Measurements from ENCODE around the gene MED13L.
A peak's percentile ranks its signal among the peaks of the same experiment; 100 is the strongest.

MED13L gene

DNA sequence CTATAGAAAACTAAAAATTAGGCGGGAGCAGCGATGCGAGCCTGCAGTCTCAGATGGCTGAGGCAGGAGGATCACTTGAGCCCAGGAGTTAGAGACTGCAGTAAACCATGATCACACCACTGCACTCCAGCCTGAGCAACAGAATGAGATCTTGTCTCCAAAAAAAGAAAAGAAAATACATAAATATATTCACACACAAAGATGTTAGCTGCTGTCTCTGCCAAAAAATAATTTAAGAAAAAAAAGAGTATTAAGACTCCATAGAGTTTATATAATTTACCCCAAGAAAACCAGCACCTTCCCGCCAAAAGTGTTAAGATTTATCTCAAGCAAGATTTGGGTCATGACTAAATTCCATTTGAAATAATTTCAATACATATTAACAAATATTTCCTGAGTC lies 102.6 kb downstream of the MED13L start:
- no peak for DNase-seq

DNA sequence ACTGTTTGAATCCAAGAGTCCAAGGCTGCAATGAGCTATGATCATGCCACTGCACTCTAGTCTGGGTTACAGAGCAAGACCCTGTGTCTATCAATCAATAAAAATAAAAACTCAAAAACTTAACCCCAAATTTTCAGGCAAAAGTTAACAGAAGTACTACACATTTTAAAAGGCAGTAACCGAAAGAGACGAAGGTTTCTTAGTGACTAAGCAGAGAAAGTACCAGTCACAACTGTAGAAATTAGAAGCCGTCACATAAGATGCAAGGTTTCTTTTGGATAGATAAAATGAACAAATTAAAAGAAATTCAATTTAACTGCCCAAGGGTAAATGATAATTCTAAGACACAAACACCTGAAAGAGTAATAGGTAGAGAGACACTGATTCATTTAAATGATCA lies 103.5 kb downstream of the MED13L start:
- no peak for DNase-seq

DNA sequence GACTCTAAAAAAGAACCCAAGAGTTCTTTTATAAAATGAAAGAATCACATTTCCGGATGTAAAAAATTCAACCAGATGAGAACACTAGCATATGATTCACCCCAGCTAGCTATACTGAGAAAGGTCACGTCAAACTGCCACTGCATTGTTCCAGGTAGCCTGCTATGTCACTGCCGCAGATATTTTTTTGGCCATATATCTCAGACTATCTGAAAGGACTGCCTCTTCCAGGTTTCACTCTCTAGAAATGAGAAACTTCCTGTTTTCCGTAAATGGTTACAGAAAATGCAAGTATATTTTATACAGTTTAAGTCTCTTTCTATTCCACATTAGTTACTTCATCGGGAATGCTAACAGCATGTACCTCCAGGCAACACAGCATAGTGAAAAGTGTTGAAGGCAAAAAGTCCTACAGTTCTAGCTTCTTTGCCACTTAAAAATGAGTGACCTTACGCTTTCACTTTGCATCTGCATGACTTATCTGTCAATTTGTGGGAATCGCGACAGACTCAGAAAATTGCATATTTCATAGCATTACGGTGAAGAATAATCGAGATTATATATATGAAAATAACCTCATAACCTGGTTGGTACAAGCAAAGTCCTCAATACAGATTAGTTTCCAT lies 105.2 kb downstream of the MED13L start:
- peak; percentile 17 for DNase-seq

DNA sequence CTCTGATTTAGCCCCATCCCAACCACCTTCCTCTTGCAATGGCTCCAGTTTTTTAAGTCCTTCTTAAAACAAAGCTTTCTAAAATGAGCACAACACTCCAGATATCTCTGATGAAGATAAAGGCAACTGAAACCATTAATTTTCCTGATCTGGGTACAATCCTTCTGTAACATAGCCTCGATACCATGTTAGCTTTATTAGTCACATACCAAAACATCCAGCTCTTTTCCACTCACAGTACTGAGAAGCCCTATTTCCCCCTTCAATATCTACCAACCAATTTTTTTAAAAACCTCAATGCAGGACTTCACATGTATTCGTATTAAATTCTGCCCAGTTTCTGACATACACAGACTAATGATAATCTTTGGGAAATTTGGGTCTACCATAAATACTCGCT lies 105.9 kb downstream of the MED13L start:
- DNase-seq, result no peak

DNA sequence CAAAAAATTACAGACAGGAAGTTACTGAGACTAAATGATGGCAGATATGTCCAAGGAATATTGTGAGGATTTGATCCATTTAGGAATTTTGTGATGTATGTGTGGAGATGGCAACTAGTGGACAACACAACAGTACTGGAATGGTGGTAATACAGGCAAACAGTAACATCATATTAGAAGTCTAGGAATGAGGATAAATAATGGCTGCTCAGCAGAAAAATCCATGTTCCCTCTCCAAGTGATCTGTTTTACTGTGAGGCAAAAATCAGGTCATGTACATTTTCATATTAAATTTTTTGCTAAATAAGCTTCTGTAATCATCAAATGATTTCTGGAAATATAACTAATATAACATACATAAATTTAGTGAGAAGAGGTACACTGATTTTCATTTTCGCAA lies 108.4 kb downstream of the MED13L start:
- no peak for DNase-seq

DNA sequence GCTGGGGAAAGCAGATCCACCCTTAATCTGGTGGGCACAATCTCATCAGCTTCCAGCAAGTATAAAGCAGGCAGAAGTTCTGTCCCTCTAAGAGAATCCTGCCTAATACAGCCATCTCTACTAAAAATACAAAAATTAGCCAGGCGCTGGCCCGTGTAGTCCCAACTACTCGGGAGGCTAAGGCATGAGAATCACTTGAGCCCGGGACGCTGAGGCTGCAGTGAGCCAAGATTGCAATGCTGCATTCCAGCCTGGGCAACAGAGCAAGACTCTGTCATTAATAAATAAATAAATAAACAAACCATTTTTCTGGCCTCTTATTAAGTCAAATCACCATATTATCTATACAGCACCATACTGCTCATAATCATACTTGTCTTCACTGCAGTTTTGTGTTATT lies 111.2 kb downstream of the MED13L start:
- DNase-seq, result no peak

DNA sequence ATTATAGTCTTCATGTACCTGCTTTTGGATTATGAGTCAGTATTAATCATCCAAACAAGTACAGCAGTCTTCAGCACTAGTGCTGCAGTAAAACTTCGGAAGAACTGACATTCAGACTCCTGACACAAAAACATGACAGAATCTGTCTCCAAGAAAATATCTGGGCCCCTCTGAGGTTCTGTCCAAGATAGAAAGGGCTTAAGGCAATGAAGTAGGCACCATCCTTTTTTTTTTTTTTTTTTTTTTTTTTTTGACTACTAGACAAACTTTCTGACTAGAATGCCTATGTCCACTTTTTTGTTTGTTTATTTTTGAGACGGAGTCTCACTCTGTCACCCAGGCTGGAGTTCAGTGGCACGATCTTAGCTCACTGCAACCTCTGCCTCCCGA lies 112.5 kb downstream of the MED13L start:
- DNase-seq, result no peak

DNA sequence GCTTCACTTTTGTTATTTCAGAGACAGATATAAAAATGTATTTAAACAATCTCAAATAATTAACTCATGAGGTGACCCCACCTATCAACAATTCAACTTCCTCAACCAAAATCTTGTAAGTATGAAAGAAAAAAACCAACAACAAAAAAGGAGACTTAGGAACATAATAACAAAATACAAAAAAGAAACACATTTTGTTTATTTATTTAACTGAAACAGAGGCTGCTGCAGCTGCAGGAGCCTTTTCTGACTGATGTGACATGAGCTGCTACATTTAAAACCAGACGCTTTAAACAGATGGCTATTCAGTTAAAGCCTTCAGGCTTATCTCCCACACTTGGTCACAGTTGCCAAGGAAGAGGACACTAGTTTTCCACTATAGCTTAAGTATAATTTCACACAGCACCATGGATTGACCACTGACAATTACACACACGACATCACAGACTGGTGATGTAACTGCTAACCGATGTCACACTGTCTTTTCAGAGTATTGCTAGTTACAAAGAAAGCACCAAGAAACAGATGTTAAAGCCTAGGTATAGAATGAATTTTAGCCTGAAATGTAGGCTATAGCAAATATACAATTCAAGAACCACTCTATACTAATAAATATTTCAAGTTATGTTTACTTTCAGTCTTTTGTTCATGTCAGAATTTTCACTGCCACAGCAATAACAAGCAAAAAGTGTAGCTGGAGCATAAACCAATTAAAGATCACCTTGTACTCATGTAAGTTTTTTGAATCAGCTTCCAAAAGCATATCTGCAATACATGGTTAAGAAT lies 113.0 kb downstream of the MED13L start:
- DNase-seq, result no peak

DNA sequence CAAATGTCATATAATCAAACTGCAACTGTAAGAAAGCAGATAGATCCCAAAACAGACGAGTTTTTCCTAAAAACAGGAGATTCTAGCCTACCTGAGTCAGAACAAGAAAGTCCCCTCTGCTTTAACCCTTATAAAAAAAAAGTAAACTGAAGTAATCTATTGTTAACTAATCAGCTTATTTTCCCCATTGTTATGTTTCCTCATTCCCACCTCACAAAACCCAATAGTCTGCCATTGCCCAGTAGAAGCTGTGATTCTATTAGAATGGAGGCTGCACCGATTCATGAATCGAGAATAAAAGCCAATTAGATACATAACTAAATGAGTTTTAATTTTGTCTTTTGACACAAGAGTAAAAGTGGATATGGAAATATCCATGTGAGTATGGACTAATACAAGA lies 115.4 kb downstream of the MED13L start:
- DNase-seq, result no peak

DNA sequence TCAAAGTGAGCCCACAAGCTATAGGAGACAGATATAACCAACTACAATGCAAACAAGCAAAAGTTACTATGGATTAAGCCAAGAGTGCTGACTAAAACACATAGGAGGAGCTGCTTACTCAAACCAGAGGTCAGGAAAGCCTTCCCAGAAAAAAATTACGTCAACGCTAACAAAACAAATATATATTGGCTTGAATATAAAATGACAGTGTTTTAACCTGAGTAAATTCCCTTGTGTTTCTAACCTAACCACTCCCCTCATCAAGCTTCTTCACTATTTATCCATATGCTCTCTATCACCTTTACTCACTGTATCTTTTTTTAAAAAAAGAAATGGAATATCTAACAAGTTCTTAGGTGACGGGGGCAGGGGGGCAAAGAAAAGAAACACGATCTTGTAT lies 115.9 kb downstream of the MED13L start:
- no peak for DNase-seq

DNA sequence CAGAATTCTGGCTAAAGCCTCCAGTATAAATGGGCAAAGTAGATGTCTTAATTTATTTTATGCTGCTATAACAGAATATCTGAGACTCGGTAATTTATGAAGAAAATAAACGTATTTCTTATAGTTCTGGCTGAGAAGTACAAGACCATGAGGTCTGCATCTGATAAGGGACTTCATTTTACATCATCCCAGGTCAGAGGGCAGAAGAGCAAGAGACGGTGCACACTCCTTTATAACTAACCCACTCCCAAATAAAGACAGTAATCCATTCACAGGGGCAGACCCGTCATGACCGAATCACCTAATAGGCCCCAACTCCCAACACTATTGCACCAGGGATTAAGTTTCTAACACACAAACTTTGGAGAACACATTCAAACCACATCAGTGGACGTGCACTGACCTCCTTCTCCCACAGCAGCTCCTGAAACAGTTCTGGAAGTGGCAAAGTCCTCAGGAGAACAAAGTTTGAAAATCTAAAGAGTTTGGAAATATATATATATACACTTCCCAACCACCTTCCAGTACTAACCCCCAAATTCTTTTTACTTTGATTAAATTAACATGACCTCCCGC lies 116.5 kb downstream of the MED13L start:
- no peak for DNase-seq

DNA sequence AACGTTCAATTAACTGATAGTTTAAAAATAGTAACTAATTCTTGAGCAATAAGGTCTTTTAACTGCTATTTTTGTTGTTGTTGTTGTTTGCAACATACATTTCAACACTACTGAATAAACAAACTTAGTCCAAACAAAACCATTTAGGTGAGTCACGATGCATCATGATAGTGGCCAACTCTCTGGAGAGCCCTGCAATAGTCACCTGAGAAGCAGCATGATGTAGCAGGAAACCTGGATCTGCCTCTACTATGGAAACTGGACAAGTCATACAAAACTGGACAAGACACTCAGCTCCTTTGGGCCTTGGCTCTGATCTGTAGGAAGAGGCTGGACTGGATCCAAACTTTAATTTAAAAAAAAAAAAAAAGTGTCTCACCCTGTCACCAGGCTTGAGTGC lies 117.3 kb downstream of the MED13L start:
- DNase-seq, result no peak

DNA sequence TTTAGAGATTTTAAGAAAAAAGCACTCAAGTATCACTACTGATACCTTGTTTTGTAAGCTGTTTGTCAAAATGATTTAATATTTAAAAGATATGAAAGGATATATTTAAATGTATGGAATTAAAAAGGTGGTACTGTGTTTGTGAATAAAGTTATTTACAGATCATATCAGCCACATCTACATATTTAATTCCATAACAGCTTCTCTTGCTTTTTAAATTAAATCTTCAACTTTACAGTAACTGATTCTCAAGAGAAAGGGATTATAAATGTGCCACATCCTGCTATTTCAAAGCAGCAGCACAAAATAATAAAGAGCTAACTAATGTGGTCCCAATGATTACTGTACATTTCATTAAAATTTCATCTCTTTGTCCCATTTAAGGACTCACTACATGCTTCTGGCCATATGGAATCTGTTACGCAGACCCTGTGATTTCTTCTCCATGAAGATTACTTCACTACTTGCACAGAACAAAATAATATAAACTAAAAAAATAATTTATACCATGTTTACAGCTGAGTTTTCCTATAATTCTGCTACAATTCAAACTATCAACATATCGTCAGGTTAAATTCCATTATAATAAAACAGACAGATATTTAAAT lies 117.8 kb downstream of the MED13L start:
- DNase-seq, result no peak

DNA sequence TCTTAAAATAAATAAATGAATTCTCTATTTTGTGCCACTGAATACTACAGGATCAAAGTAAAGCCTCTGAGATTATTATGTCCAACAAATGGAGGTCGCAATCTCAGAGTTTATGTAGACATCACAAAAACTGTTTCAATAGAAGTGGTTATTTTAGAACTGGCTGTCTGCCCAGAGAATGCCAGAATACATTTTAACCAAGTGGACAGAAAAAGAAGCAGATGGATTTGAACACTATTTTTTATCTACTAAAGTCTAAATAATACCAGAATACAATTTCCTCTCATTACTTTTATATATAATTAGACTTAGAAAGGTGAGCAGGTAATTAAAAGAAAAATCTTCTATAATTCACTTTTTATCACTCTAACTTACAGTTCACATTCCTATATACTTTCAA lies 118.3 kb downstream of the MED13L start:
- DNase-seq, result no peak

DNA sequence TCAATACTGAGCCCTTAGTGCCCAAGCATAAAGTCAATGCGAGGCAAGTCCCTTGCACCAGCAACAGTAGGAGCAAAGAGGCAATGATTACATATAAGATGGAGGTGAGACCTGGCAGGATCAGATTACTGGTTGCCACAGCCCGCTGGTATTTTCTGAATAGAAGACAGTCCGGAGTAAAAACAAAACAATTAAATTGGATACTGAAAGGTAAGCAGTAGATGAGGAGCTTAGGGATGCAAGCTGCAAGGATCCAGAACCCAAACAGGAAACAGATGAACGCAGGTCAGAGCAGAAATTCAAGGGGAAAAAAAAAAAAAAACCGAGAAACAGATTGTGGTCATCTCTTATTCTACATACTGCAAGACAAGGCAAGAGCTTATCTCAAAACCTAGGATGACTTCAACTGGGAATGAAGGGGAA lies 119.6 kb downstream of the MED13L start:
- DNase-seq, result no peak

DNA sequence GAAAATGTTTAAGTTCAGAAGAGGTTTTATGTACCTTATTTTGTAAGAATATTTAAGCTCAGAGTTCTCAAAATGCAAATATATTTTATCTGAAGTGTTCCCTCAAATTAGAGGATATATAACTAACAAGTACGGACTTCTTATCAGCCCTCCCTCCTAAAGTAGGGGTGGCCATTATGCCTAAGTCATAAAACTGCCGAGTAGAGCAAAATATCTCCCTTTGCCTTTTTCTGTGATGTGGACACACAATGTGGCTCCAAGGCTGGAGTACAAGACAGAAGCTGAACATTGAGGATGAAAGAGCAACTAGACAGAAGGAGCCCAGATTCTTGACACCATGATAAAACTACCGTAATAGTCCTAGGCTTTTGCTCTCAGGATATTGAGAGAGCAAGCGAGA lies 120.9 kb downstream of the MED13L start:
- no peak for DNase-seq

DNA sequence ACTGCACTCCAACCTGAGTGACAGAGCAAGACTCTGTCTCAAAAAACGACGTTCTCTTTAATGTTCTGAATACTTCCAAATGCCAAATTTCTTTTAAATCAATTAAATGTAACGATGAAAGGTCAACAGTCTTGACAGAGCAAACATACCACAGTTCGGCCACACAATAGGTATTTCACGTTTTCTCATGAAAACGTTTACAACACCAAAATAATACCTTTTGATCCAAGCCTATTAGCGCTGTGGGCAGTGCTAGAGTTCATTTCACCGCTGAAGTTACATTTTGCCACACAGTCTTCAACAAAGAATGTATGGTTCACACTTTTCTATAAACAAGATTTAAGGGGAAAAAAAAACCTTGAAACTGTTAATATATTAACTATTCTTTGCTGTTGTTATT lies 122.1 kb downstream of the MED13L start:
- no peak for DNase-seq

DNA sequence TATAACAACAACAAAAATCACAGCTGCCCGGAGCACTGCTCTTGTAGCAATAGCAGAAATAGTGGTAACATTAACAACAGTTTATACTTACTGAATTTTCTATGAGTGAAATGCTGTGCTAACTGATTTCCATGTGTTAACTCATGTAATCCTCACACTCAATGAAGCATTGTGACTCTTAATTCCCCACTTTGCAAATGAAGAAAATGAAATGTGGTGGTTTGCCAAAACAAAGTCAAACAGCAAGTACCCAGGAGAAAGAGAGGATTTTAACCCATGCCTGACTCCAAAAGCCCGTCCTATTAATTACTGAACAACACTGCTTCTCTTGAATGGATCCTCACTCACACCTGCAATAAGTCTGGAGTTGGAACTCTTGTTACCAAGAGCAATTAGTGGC lies 123.5 kb downstream of the MED13L start:
- DNase-seq, result no peak

DNA sequence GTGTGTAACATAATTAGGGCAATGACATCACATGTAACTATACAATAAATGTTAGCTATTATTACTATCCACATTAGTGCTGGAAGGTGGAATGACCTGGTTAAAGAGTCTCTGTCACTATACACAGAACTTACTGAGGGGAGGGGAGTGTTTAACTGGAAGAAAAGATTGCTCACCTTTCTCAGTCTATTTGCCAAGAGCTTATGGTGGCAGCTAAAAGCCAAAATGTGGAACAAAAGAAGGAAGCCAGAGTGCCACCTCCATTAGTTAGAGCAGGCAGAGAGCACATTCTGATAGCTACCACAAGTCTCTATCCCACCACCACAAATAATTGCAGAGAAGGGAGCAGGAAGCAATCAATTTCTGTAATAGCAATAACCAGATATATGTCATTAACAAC lies 124.4 kb downstream of the MED13L start:
- DNase-seq, result no peak

DNA sequence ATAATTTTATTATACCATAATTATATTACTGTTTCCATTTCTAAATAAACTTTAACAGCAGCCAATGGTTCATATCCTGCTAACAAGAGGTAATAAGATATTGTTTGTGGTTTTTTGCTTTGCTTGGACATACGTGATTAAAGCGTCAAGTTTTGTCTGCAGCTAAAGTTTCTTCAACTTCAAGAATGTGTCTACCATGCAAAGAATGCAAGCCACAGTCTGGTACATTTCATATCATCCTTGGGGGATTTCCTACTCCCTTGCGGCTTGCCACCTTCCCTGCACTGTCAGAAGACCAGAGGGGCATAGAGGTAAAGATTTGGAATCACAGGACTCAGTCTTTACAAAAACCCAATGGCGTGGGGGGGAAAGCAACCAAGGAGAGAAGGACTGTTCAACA lies 125.2 kb downstream of the MED13L start:
- no peak for DNase-seq

DNA sequence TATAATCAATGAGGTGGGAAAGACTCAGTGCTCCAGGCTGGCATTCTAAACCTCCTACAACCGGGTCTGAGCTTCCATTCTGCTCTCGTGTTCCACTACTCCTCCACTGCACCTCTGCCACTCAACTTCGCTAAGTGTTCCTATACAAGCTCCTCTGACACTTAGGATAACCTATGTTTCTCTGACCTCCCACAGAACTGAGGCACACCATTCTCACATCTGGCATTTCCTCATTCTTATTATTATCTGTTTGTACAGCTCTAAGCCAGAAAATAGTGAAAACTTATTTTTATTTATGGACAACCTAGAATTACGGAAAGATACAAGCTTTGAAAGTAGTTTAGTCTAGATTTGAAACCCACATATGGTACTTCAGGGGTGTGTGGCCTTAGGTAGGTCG lies 127.0 kb downstream of the MED13L start:
- no peak for DNase-seq

DNA sequence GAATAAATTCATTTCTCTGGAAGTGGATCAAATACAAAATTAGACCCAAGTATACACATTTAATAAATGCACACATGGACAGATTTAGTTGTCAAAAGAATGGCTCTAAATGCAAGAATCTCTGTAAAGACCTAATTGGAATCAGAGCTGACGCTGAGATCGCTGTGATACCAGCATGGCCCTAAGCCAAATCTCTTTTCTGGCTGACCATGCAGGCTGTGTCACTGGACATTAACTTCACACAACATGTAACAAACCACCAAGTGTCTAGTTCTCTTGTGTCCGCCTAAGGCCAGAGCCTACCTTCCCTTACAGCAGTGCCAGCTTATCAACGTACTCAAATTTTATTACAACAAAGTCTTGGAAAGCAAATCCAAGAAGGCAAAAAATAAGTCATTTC lies 127.5 kb downstream of the MED13L start:
- DNase-seq, result no peak

DNA sequence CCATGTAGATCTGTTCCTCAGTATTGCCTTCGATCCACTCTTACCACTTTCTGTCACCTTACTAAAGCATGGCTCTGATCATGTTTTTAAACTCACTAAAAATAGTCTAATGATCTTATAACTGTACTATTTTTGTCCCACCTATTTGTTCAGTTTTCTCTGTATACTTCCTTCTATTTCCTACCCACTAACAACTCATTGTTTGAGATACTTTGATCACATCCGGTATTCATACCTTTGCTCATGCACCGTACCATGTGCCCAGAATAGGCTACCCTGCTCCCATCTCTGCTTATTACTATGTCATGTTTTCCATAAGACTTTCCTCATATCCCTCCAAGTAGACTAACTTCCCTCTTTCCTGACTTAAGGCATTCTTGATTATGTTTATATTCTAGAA lies 128.6 kb downstream of the MED13L start:
- no peak for DNase-seq

DNA sequence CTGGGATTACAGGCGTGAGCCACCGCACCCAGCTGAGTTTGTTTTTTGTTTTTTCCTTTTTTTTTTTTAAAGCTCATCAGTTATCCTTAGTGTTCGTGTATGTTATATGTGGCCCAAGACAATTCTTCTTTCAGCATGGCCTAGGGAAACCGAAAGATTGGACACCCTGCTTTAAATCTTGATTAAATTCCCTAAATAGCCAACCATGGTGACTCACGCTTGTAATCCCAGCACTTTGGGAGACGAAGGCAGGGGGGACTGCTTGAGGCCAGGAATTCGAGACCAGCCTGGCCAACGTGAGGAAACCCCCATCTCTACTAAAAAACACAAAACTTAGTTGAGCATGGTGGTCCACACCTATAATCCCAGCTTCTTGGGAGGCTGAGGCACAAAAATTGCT lies 131.1 kb downstream of the MED13L start:
- no peak for DNase-seq

Measured in stimulated activated CD4-positive, alpha-beta T cell treated with anti-CD3 and anti-CD28 coated beads, Interleukin-4, amount 100 ng/mL, for 1 hour (primary cell).